Measurements from ENCODE around the gene TACC2. TPM values are rescaled to one million over a fixed set of nuclear protein-coding genes. Genes with fewer than 3 reads are reported as not detected.

Gene TACC2
- total RNA-seq, 4 donors from 2014 or later: 105 to 334 (median 235) TPM

- Histone ChIP-seq H3K4me3 (no peak overlapping the region), H3K27ac (no peak overlapping the region), H3K27me3 (no peaks in the 10 kb centered on the region), H3K36me3 (peaks cover 0 to 39% of the 10 kb centered on the region in 2 donors), H3K4me1 (peaks cover 14 to 16% of the 10 kb centered on the region in 2 donors), H3K9me3 (no peaks in the 10 kb centered on the region)
- ATAC-seq (no peak), DNase-seq (no peak)
- intact Hi-C loops (cut with DNase I; ENCODE audit: low total_unique reads) (no loop called here), in situ Hi-C loops (cut with MboI; ENCODE audit: low sequenced_read_pairs in 4 of 4) (no loop called here)
- TF ChIP-seq POLR2A (IDR thresholded peaks at IDR 0.05) (no peak), CTCF (IDR thresholded peaks at IDR 0.05 in 4 of 5, conservative IDR thresholded peaks at IDR 0.05 in 1 of 5) (no peak)
These were observed 227.1 kb downstream of the TACC2 start for GRCh38 chr10:122216047-122216446.

DNA sequence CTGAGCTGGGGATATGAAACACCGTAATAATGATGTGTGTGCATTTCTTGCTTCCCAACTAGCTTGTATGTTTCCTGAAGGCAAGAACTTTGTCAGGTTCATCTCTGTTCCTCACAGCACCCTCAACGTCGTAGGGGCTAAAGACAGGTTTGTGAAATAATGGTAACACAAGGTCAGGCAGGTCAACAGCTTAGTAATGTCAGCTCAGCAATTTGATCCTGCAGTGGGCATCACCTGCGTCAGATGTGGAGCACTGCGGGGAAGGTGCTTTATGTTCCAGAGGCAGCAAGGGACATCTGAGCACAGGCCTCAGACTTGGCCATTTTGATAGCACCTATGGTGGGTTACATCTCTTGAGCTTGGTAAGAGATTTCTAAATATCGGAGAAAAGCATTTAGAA is 230.4 kb downstream of the TACC2 start:
- in situ Hi-C loops (cut with MboI; ENCODE audit: low sequenced_read_pairs in 4 of 4): no loop called here
- ATAC-seq: no peak
- intact Hi-C loops (cut with DNase I; ENCODE audit: low total_unique reads): no loop called here

DNA sequence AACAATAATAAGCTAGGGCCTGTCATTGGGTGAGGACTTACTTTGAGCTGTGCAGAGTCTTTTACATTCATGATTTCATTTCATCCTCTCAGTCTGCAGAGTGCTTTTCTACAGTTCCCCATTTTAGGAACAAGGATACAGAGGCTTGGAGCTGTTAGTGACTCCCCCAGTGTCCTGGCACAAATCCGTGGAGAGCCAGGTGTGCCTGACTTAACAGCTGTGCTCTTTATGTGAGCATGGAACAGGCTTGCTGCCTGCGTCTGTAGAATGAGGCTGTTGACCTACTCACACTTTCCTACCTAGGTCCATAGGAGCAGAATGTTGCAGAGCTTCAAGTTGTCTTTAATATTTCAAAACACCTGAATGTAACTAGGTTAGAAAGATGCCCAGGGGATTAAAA is 231.8 kb downstream of the TACC2 start:
- in situ Hi-C loops (cut with MboI; ENCODE audit: low sequenced_read_pairs in 4 of 4): no loop called here
- intact Hi-C loops (cut with DNase I; ENCODE audit: low total_unique reads): no loop called here
- TF ChIP-seq POLR2A (IDR thresholded peaks at IDR 0.05) (no peak), CTCF (IDR thresholded peaks at IDR 0.05 in 4 of 5, conservative IDR thresholded peaks at IDR 0.05 in 1 of 5) (no peak)
- Histone ChIP-seq H3K36me3 (peaks cover 0 to 41% of the 10 kb centered on the region in 2 donors), H3K27ac (peak overlapping the region; percentile 65 to 87 (median 82)), H3K4me3 (no peak overlapping the region), H3K27me3 (no peaks in the 10 kb centered on the region), H3K4me1 (peaks cover 42% of the 10 kb centered on the region in 2 donors), H3K9me3 (no peaks in the 10 kb centered on the region)
- DNase-seq (no peak), ATAC-seq (no peak)

More for the DNA sequence above, 230.4 kb downstream of the TACC2 start:
- H3K27me3 ChIP-seq: no peaks in the 10 kb centered on the region
- DNase-seq: no peak
- H3K4me3 ChIP-seq: no peak overlapping the region
- no peaks in the 10 kb centered on the region for H3K9me3 ChIP-seq
- peaks cover 42% of the 10 kb centered on the region in 2 donors for H3K4me1 ChIP-seq
- TF ChIP-seq POLR2A (IDR thresholded peaks at IDR 0.05): no peak
- TF ChIP-seq CTCF (IDR thresholded peaks at IDR 0.05 in 4 of 5, conservative IDR thresholded peaks at IDR 0.05 in 1 of 5): no peak
- H3K36me3 ChIP-seq: peaks cover 0 to 28% of the 10 kb centered on the region in 2 donors
- H3K27ac ChIP-seq: peak overlapping the region; percentile 65 to 87 (median 82)

GRCh38 chr10:122221958-122222357 is 233.0 kb downstream of the TACC2 start:
- in situ Hi-C loops (cut with MboI; ENCODE audit: low sequenced_read_pairs in 4 of 4): no loop called here
- ATAC-seq: peak; percentile 25 to 58
- DNase-seq: peak in 1 of 2 donors; percentile 44
- TF ChIP-seq POLR2A (IDR thresholded peaks at IDR 0.05): peak in 1 of 2 donors; percentile 22
- no peak for TF ChIP-seq CTCF (IDR thresholded peaks at IDR 0.05 in 4 of 5, conservative IDR thresholded peaks at IDR 0.05 in 1 of 5)
- intact Hi-C loops (cut with DNase I; ENCODE audit: low total_unique reads): no loop called here
- peaks cover 0 to 41% of the 10 kb centered on the region in 2 donors for H3K36me3 ChIP-seq
- H3K4me1 ChIP-seq: peaks cover 42% of the 10 kb centered on the region in 2 donors
- no peak overlapping the region for H3K4me3 ChIP-seq
- H3K27ac ChIP-seq: peak overlapping the region; percentile 65 to 87 (median 82)
- no peaks in the 10 kb centered on the region for H3K9me3 ChIP-seq
- H3K27me3 ChIP-seq: no peaks in the 10 kb centered on the region

GRCh38 chr10:122222638-122223037 is 233.7 kb downstream of the TACC2 start:
- H3K4me1 ChIP-seq: peaks cover 42% of the 10 kb centered on the region in 2 donors
- H3K36me3 ChIP-seq: peaks cover 0 to 43% of the 10 kb centered on the region in 2 donors
- TF ChIP-seq CTCF (IDR thresholded peaks at IDR 0.05 in 4 of 5, conservative IDR thresholded peaks at IDR 0.05 in 1 of 5) (no peak), POLR2A (IDR thresholded peaks at IDR 0.05) (peak in 1 of 2 donors; percentile 32)
- H3K9me3 ChIP-seq: no peaks in the 10 kb centered on the region
- ATAC-seq (peak; percentile 59 to 76), DNase-seq (no peak)
- intact Hi-C loops (cut with DNase I; ENCODE audit: low total_unique reads): no loop called here
- H3K27me3 ChIP-seq: no peaks in the 10 kb centered on the region
- H3K4me3 ChIP-seq: no peak overlapping the region
- H3K27ac ChIP-seq: peak overlapping the region; percentile 65 to 87 (median 82)
- in situ Hi-C loops (cut with MboI; ENCODE audit: low sequenced_read_pairs in 4 of 4): no loop called here

Measured in gastrocnemius medialis (tissue), 4 donors.